Ascending aorta (tissue), 2 donors: ENCODE results near the gene YOD1. TPM values are rescaled to one million over a fixed set of nuclear protein-coding genes. Genes with fewer than 3 reads are reported as not detected.

Source experiments
- DNase-seq, 2 donors: peaks; one replicate each; pipeline ENCODE4 v3.0.0-alpha.2; 2019; ENCODE audit warnings: low spot score in 2 of 2
- H3K27ac ChIP-seq, 2 donors: fragments of 200-600 bp; sonication (generic); one replicate each; pipeline ENCODE4 v1.5.1; 2016 to 2017; ENCODE audit warnings: mild to moderate bottlenecking in 1 of 2
- H3K27me3 ChIP-seq: fragments of 200-600 bp; sonication (generic); one replicate; pipeline ENCODE4 v1.5.1; 2017
- H3K36me3 ChIP-seq, 2 donors: fragments of 200-600 bp; sonication (generic); one replicate each; pipeline ENCODE4 v1.5.1; 2016
- H3K4me1 ChIP-seq, 2 donors: fragments of 200-600 bp; sonication (generic); one replicate each; pipeline ENCODE4 v1.5.1; 2016 to 2017; ENCODE audit warnings: mild to moderate bottlenecking in 1 of 2
- H3K4me3 ChIP-seq, 2 donors: fragments of 200-600 bp; sonication (generic); one replicate each; pipeline ENCODE4 v1.5.1; 2016 to 2017; ENCODE audit warnings: mild to moderate bottlenecking in 1 of 2
- H3K9me3 ChIP-seq, 2 donors: fragments of 200-600 bp; sonication (generic); one replicate each; pipeline ENCODE4 v1.5.1; 2016
- CTCF ChIP-seq, 3 experiments: fragments of 200-600 bp in 2 of 3; fragments of 450-650 bp in 1 of 3; sonication (generic) in 2 of 3; IDR thresholded peaks; one replicate each; pipeline ENCODE4 v1.5.1; 2016 to 2019; ENCODE audit warnings: antibody characterized with exemption in 3 of 3, mild to moderate bottlenecking in 1 of 3, moderate library complexity in 1 of 3
- intact Hi-C: fragments of 100-400 bp; cut with DNase I; formaldehyde crosslinking; loops from one replicate; pipeline ENCODE4 v1.15.1; 2023
- total RNA-seq: library from RNA; depleted of rRNA; stranded (reverse); fragments of >200 nt; gene quantifications from one replicate; pipeline ENCODE4 v1.1.0, GENCODE V29; 2016

YOD1 gene
- total RNA-seq, 1 donor from 2014 or later = 4.0 TPM

- intact Hi-C loops = no loop called here
- no peak for DNase-seq
- Histone ChIP-seq H3K4me1 (peaks cover 2 to 7% of the 10 kb centered on the region in 2 donors), H3K27ac (no peak overlapping the region), H3K9me3 (no peaks in the 10 kb centered on the region), H3K36me3 (no peaks in the 10 kb centered on the region), H3K4me3 (no peak overlapping the region), H3K27me3 (no peaks in the 10 kb centered on the region)
- TF ChIP-seq CTCF (IDR thresholded peaks at IDR 0.05) = no peak
These were observed 31.3 kb downstream of the YOD1 start for GRCh38 chr1:207019661-207020060.

GRCh38 chr1:207019161-207019560, 31.8 kb downstream of the YOD1 start:
- no peak overlapping the region for H3K4me3 ChIP-seq
- no peaks in the 10 kb centered on the region for H3K36me3 ChIP-seq
- H3K27me3 ChIP-seq = no peaks in the 10 kb centered on the region
- intact Hi-C loops = no loop called here
- no peaks in the 10 kb centered on the region for H3K9me3 ChIP-seq
- no peak for DNase-seq
- TF ChIP-seq CTCF (IDR thresholded peaks at IDR 0.05) = no peak
- no peak overlapping the region for H3K27ac ChIP-seq
- peaks cover 0 to 2% of the 10 kb centered on the region in 2 donors for H3K4me1 ChIP-seq

- Histone ChIP-seq H3K36me3 (no peaks in the 10 kb centered on the region), H3K4me1 (no peaks in the 10 kb centered on the region), H3K4me3 (no peak overlapping the region), H3K27ac (no peak overlapping the region), H3K27me3 (no peaks in the 10 kb centered on the region), H3K9me3 (no peaks in the 10 kb centered on the region)
- no peak for TF ChIP-seq CTCF (IDR thresholded peaks at IDR 0.05)
- intact Hi-C loops = no loop called here
- DNase-seq = no peak
These were observed 32.3 kb downstream of the YOD1 start for GRCh38 chr1:207018707-207019106.

GRCh38 chr1:207017615-207018559, 33.1 kb downstream of the YOD1 start:
- no peak for TF ChIP-seq CTCF (IDR thresholded peaks at IDR 0.05)
- intact Hi-C loops = no loop called here

GRCh38 chr1:207015791-207016190, 35.2 kb downstream of the YOD1 start:
- DNase-seq = no peak
- Histone ChIP-seq H3K4me1 (no peaks in the 10 kb centered on the region), H3K4me3 (no peak overlapping the region), H3K36me3 (no peaks in the 10 kb centered on the region), H3K27ac (no peak overlapping the region), H3K9me3 (no peaks in the 10 kb centered on the region), H3K27me3 (no peaks in the 10 kb centered on the region)
- intact Hi-C loops = no loop called here
- TF ChIP-seq CTCF (IDR thresholded peaks at IDR 0.05) = no peak

More at GRCh38 chr1:207017615-207018559, 33.1 kb downstream of the YOD1 start:
- H3K4me1 ChIP-seq = no peaks in the 10 kb centered on the region
- no peaks in the 10 kb centered on the region for H3K36me3 ChIP-seq
- H3K4me3 ChIP-seq = no peak overlapping the region
- H3K27ac ChIP-seq = no peak overlapping the region
- H3K9me3 ChIP-seq = no peaks in the 10 kb centered on the region
- no peaks in the 10 kb centered on the region for H3K27me3 ChIP-seq
- no peak for DNase-seq
